ENCODE results near the gene EHD3.

DNA sequence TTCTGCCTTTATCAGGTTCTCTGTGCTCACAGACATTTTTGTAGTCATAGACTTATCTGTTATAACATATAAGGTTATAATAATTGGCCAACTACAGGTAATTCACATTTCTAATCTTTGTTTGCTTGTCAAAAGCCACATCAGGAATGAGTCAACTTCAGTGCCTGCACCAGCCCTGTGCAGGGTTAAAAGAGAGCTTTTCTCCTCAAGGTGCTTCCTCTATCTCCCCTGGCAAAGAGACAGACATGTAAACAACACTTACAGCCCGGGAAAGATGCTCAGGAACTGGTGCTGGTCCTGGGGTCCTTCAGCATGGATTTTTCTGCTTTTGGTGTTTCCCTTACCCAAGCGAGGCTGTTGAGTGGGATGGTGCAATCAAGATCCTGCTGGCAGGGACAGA, 7.7 kb upstream of the EHD3 start:
- TF ChIP-seq POLR2AphosphoS5 (IDR thresholded peaks at IDR 0.05; ENCODE audit: low read depth) (no peak), SPI1 (IDR thresholded peaks at IDR 0.05; ENCODE audit: borderline replicate concordance, low read depth) (no peak)
- TF ChIP-seq, protein P1, sequence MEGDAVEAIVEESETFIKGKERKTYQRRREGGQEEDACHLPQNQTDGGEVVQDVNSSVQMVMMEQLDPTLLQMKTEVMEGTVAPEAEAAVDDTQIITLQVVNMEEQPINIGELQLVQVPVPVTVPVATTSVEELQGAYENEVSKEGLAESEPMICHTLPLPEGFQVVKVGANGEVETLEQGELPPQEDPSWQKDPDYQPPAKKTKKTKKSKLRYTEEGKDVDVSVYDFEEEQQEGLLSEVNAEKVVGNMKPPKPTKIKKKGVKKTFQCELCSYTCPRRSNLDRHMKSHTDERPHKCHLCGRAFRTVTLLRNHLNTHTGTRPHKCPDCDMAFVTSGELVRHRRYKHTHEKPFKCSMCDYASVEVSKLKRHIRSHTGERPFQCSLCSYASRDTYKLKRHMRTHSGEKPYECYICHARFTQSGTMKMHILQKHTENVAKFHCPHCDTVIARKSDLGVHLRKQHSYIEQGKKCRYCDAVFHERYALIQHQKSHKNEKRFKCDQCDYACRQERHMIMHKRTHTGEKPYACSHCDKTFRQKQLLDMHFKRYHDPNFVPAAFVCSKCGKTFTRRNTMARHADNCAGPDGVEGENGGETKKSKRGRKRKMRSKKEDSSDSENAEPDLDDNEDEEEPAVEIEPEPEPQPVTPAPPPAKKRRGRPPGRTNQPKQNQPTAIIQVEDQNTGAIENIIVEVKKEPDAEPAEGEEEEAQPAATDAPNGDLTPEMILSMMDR (IDR thresholded peaks at IDR 0.05; ENCODE audit: insufficient read depth, low read length) = no peak
- TF ChIP-seq, protein P2, sequence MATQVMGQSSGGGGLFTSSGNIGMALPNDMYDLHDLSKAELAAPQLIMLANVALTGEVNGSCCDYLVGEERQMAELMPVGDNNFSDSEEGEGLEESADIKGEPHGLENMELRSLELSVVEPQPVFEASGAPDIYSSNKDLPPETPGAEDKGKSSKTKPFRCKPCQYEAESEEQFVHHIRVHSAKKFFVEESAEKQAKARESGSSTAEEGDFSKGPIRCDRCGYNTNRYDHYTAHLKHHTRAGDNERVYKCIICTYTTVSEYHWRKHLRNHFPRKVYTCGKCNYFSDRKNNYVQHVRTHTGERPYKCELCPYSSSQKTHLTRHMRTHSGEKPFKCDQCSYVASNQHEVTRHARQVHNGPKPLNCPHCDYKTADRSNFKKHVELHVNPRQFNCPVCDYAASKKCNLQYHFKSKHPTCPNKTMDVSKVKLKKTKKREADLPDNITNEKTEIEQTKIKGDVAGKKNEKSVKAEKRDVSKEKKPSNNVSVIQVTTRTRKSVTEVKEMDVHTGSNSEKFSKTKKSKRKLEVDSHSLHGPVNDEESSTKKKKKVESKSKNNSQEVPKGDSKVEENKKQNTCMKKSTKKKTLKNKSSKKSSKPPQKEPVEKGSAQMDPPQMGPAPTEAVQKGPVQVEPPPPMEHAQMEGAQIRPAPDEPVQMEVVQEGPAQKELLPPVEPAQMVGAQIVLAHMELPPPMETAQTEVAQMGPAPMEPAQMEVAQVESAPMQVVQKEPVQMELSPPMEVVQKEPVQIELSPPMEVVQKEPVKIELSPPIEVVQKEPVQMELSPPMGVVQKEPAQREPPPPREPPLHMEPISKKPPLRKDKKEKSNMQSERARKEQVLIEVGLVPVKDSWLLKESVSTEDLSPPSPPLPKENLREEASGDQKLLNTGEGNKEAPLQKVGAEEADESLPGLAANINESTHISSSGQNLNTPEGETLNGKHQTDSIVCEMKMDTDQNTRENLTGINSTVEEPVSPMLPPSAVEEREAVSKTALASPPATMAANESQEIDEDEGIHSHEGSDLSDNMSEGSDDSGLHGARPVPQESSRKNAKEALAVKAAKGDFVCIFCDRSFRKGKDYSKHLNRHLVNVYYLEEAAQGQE (IDR thresholded peaks at IDR 0.05; ENCODE audit: insufficient replicate concordance, low read depth) = no peak
